ENCODE measurements around the gene UBXN4.
"Not testable (repeated sequence)": the region's sequence is repeated elsewhere in the genome, so short reads cannot be mapped to it uniquely, and the experiment has no call there.

Gene UBXN4, protein sequence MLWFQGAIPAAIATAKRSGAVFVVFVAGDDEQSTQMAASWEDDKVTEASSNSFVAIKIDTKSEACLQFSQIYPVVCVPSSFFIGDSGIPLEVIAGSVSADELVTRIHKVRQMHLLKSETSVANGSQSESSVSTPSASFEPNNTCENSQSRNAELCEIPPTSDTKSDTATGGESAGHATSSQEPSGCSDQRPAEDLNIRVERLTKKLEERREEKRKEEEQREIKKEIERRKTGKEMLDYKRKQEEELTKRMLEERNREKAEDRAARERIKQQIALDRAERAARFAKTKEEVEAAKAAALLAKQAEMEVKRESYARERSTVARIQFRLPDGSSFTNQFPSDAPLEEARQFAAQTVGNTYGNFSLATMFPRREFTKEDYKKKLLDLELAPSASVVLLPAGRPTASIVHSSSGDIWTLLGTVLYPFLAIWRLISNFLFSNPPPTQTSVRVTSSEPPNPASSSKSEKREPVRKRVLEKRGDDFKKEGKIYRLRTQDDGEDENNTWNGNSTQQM

DNA sequence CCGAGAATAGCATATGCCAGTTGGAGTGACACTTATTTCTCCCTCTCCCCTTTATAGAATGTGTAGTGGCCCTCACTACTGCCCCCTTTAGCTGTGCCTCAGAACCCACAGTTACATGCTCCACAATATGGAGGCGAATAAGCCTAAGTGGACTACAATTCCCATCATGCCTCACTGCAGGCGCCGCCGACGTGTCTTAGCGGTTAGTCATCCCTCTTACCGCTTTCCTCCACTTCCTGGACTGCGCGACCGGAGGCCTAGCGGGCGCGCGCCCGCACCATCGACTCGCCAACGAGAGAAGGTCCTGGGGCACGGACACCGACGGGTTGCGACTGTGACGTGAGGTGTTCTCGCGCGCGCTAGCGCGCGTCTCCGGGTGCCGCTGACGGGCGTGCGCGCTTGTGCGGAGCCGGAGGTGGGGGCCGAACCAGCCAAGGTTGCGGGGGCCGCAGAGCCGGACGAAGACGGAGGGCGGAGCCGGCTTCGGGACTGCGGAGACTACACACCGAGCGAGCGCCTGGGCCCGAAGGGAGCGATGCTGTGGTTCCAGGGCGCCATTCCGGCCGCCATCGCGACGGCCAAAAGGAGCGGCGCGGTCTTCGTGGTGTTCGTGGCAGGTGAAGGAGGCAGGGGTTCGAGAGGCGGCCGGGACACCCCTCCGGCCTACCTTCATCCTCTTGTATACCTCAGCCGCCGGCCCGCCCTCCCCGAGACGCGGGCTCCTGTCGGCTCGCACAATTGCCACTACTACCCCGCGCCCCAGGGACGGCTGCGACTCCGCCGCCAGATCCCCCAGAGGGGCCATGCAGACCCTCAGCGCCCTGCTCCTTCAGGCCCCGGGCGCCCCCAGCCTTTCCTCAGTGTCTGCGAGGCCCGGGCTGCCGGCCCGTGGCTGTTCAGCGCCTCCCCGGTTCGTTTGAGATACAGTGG lies at the start of gene UBXN4:
TSS of gene UBXN4 (plus strand) at position 461 of the 930 bp plus-strand sequence. CDS start at position 536, 75 bp downstream.
- peak; percentile 90 to 92 for DNase-seq

DNA sequence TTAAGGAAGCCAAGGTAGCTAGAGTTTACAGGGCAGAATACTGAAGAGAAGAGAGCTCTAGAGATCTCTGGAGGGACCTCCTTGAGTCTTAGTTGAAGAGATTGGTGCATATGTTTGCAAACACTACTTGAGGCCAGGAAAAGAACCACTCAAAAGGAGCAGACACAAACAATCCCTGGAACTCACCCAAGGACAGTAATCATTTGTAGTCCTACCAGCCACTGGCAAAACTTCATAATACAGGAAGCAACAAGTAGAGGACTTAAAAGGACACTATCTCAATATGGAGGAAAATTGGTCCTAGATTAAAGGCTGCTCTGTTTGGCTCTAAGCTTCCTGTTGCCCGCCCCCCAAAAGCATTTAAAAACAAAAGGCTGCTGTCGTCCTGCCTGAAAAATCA lies 46.9 kb upstream of the UBXN4 start:
- DNase-seq = no peak

DNA sequence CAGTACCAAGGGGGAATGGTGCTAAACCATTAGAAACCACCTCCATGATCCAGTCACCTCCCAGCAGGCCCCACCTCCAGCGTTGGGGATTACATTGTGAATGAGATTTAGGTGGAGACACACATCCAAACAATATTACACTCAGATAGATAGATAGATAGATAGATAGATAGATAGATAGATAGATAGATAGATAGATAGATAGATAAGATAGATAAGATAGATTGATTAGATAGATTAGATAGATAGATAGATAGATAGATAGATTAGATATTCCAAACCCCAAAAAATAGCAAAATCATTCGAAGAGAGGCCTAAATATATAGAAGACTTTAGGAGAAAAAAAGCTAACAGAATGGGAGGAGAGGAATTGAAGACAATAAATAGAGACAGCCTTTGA lies 42.8 kb upstream of the UBXN4 start:
- no peak for DNase-seq

DNA sequence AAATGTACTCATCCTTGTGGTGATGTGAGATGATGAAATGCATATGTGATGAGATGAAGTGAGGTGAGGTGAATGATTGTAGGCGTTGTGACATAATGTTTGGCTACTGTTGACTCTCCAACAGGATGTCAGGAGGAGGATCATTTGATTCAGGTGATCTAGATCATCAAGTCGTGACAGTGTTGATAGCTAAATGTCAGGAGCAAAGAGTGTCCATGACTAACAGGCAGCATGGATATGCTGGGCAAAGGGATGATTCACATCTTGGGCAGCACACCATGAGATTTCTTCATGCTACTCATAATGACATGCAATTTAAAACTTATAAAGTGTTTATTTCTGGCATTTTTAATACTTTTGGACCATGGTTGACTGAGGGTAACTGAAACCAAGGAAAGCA lies 40.2 kb upstream of the UBXN4 start:
- no peak for DNase-seq

DNA sequence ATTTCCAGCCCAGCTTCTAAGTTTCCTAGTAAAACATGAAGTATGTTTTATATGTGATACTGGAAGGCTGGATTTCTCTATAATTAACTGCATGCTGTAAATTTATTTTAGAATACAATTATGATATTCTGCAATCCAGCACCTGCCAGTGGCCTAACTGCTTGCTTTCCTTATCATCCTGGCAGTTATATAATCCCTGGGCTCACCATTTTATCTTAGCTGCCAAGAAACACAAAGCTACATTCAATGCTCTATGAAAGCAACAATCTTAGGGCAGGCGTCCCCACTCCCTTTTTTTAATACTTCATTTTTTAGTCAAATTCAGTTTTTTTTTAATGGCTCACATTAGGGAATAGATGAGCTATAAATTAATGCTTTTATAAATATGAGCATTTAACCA lies 38.4 kb upstream of the UBXN4 start:
- no peak for DNase-seq

DNA sequence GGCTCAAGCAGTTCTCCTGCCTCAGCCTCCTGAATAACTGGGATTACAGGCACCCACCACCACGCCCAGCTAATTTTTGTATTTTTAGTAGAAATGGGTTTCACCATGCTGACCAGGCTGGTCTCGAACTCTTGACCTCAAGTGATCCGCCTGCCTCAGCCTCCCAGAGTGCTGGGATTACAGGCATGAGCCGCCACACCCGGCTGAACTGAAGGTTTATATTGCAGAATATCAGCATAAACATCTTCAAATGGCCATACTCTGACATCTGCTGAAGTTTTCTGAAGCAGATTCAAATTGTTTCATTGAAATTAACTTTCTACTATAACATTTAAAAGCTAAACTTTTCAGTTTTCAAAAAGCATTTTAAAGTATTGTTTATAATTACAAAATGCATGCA lies 37.6 kb upstream of the UBXN4 start:
- not testable (repeated sequence) for DNase-seq

DNA sequence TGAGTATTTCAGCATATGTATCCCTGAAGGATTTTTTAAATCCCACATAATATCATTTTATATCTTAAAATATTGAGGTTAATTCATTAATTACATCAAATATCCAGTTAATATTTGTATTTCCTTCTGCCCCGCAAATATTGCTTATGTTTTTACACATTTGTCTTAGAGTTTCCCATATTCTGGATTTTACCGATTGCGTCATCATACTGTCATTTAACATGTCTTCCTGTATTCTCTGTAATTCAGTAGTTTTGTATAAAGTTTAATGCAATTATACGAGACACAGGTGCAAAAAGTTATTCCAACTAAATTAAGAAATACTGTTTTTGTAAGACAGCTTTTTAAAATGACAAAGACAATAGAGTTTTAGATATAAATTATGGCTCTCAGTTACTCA lies 33.5 kb upstream of the UBXN4 start:
- no peak for DNase-seq

DNA sequence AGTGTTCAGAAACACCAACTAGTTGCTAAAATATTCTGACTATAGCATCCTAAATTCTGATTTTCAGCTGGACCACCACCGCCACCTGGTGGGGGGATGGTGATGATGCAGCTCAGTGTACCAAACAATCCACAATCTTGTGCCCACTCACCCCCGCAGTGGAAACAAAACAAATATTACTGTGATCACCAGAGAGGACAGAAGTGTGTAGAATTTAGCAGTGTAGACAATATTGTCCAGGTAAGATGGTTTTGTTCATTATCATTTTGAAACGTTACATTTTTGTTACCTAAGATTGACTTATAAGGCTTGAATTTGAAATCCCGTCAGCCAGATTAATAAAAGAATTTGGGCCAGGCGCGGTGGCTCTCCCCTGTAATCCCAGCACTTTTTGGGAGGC lies 31.7 kb upstream of the UBXN4 start:
- peak; percentile 69 to 73 for DNase-seq

DNA sequence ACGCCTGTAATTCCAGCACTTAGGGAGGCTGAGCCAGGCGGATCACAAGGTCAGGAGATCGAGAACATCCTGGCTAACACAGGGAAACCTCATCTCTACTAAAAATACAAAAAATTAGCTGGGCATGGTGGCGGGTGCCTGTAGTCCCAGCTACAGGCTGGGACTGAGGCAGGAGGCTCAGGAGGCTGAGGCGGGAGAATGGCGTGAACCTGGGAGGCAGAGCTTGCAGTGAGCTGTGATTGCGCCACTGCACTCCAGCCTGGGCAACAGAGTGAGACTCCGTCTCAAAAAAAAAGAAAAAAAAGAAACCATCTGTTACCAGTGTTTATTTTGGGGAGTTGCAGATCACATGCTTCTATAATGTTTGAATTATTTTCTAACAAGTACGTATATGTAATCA lies 26.6 kb upstream of the UBXN4 start:
- not testable (repeated sequence) for DNase-seq

DNA sequence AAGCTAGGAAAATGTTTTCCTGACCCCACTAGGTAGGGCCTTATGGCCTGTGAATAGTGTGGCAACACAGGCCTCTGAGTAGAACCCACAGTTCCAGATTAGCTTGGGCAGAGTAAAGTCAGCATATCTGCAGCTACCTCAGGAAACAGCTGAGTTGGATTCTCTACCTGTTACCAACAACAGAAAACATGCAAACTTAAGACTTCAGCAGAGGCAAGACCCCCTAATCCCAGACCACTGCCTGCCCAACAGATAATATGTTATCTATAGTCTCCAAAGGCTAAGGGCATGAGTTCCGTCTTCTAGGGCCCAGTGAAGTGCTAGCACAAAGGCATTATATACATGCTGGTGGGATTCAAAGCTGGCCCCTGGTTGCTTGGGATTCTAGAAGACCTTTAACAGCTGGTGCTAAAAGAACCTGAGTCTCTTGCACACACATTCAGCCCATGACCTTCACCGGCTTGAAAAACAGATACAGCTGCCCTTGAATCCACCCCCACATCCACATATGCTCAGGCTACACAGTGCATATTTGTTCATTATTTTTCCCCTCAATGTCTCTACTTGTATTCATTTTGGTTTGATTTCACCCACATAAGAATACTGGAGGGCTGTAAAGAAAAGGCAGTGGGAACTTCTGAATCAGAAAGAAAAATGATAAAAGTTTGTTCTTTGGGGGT lies 13.5 kb upstream of the UBXN4 start:
- DNase-seq = no peak

DNA sequence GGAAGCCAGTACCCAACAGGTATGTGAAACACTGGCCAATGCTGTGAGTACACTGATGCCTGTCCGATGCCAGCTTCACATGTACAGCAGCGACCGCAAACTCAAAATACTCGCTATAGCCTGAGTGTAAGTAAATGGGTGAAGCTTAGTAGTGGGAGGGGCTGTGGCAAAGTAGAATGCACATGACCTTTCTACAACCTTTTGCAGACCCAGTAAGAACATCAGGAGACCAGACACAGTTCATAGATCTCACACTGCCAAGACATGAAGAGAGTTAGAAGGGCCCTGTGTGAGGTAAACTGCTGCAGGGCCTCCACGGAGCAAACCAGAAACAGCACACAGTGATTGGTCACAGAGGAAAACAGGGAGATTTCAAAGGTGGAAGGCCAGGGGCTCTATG lies 9.1 kb upstream of the UBXN4 start:
- DNase-seq = no peak

DNA sequence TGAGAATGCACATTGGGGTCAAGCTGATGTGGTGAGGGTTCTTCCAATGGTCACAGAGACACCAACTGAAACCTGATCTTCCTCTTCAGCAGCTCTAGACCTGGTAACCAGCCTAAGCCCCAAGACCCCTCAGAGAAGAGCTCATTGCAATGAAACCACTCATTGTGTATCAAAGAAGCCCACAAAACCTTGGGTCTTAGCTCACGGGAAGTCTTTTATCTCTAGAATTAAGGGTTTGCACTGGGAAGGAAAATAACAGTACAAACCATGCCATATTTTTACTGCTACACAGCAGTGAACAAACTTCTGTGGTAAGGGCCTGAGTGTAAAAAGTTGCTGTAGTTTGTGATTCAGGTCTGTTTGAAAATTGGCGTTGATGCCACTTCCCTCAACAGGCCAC lies 8.6 kb upstream of the UBXN4 start:
- DNase-seq = no peak

DNA sequence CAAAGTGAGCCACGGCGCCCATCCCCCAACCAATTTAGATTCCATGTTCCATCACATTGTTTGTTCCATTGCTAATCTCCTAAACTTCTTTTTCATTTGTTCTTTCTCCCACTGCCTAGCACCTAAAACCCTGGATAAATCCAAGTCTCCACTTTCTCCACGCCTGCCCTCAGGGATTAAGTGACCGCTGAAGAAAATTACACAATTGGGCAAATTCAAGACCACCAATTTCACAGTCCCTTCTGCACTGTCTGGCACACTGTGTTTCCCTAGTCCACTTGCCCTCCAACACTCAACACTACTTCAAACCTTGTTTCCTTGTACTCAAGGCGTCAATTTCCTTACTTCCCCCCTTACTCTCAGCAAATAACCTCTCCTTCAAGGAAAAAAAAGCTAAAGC lies 5.1 kb upstream of the UBXN4 start:
- DNase-seq = no peak

DNA sequence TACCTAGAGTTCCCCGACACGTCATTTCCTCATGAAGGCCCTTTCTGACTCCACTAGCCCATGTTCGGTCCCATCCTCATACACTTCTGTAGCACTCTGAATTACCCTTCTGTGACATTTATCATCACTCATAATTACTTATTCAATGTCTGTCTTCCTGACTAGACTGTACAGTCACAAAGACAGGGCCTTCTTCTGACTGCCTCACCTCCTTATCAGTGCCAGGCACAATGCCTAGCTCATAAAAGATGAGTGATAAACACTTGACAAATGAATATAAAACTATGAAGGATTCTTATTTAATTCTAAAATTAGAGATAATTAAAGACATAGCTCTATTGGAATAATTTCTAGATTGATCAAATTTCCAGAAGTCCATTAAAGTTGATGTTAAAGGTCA lies 1.4 kb upstream of the UBXN4 start:
- DNase-seq = no peak

DNA sequence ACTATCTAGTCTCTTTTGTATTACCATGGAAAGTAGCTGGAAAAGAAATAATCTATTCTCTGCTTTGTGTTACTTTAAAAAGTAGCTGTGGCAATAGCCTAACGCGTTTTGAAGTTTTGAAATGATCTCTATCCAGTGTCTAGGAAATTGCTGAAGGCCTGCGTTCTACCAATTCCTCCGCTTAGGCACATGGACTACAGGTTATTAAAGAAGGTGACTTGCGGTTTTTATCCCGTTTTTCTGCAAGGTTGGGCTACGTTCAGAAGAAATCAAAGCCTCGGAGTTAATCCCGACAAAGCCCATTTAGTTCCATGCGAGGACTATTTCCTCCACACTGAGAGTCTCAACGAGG lies 636 bp upstream of the UBXN4 start:
- no peak for DNase-seq

DNA sequence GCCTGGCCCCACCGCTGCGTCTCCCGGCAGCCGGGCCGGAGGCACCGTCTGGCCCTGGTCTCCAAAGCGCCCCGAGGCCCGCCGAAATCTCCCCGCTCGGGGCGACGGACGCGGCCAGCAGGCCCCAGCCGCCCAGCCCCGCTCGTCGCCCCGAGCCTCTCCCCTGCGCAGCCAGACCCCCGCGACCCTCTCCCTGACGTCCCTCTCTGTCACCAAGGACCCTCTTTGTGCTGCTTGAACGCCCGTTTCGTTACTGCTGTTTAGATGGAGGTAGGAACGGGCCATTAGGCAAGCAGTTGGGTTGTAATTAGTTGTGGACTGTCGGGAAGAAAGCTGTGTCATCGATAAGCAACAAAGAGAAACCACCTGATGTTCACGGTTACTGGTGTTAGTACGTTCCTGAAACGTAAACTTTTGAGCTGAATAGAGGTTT lies 686 bp downstream of the UBXN4 start:
- peak; percentile 29 to 31 for DNase-seq

DNA sequence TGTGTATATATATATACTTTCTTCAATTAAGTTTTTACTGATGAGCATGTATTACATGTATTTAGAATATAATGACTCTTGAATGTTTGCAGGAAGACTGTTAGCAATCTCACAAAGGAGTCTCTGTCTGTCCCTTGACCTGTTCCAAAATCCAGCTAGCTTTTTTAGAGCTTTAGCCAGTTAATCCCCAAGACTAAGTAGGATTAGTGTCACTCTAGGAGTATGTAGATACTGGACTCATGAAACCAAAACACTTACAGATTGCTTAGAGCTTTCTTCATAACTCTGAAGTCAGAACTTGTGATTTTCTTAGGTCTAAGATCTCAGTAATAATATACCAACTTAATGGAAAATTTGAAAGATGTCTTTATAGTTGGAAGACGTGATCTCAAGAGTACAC lies 2.2 kb downstream of the UBXN4 start:
- DNase-seq = no peak

DNA sequence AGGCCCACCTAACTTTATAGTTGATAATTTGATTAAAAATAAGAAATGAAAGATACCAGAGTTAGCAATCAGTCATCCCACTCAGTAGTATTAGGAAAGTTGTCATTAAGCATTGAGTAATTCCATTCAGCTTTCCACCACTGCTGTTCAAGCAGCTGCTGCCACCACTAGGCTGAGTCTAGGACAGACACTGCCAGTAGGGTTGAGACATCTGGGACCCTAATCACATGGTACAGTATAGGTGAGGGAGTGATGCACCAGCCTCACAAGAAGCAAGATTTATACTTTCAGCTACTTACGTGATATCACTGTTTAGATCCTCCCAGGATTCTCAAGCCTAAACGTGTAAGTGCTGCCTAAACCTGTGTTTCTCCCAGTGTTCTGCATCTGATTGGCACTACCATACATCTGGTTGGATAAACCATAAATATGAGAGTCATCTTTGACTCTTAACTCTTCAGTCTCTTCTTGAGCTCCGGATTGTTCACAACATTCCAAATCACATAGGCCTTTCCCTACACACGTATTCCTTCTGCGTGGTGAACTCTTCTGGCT lies 3.2 kb downstream of the UBXN4 start:
- DNase-seq = peak; percentile 6 to 9

DNA sequence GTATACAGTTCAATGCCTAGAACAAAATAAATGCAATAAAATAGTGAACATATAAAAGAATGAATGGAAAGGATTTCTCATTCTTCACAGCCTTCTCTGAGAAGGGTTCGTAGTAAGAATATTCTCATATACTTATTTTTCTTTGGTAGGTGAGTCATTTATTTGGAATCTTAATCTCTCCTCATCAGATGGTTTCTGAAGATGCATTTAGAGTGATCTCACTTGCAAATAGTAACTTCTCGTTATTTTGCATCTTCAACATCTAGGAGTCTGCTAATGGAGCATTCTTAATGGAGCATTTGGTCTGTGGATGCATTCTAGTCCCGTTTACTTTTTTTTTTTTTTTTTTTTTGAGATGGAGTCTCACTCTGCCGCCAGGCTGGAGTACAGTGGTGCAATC lies 3.9 kb downstream of the UBXN4 start:
- no peak for DNase-seq

DNA sequence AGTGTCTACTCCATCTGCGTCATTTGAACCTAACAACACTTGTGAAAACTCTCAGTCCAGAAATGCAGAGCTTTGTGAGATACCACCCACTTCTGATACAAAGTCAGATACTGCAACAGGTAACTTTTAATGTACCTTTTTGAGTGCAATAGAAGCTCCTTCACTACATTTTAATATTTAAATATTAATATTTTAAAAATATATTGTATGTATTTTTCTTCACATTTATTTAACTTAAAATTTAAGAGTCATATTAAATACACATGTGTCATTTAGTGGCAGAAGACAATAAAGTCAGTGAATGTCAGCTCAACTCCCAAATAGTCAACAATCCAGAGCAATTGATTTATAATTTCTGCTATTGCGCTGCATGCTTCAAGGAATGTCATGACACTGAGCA lies 13.9 kb downstream of the UBXN4 start:
- DNase-seq = no peak

DNA sequence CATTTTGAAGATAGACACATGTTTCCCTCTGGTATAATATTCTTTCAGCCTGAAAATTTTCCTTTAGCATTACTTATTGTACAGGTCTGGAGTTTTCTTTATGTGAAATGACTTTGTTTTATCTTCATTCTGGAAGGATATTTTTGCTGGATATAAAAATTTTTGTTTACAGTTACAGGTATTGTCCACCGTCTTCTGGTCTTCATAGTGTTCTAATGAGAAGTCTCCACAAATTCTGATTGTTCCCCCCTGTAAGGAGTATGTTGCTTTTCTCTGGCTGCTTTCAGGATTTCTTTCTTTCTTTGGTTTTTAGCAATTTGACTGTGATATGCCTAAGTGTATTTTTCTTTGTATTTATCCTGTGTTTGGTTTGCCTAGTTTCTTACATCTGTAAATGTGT lies 15.0 kb downstream of the UBXN4 start:
- no peak for DNase-seq

DNA sequence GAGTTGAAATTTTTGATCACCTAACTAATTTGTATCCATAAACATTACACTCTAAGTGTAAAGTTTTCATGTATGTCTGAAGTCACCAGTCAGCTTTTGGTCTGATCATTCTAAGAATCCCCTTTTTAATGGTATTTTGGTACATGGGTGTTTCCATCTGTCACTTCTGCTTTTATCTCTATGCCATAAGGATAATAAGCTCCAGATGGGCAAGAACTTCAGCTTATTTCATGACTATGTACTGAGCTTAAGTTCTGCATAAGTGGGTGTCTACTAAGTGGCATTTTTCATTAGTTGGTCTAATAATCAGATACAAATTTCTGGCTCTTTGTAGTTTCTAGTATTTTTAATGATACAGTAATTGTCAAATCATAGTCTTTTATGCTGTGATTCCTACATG lies 20.4 kb downstream of the UBXN4 start:
- no peak for DNase-seq

DNA sequence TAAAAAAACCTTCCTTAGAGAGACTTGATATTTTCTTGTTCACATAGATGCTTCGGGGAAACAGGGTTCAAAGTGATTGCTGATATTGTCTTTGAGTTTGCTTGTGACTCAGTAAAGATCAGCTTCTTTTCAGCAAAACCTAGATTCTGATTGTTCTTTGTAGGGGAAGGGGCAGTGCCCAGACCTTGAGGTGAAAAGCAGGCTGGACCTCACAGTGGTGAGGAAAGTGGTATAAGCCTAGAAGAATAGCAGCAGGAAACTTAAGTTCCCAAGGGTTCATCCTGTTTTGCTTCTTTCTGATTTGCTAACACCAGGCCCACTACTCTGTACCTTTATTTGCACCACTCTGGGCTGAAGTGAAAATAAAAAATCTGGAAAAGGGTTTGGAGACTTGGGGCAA lies 20.9 kb downstream of the UBXN4 start:
- DNase-seq = no peak
